ENCODE measurements around the gene FABP3. TPM values are rescaled to one million over a fixed set of nuclear protein-coding genes. Genes with fewer than 3 reads are reported as not detected.

Gene FABP3
- total RNA-seq, 4 donors from 2014 or later: 886 to 2,424 (median 1,240) TPM

DNA sequence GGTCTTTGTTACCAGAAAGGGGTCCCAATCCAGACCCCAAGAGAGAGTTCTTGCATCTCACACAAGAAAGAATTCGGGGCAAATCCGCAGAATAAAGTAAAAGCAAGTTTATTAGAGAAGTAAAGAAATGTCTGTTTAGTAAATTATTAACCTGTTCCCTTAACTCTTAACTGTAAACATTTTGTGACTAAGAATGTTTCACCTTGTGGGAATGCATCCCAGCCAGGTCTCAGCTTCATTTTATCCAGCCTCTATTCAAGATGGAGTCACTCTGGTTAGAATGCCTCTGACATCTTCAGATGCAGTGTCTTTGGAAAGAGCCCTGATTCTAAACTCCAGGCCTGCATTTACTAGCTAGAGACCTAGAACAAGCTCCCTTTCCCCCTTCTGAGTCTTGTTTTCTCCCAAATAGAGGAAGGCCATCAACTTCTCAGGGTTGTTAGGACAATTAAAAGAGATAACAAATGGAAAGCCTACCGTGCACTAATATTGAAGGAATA lies 4.5 kb upstream of the FABP3 start:
- ATAC-seq (no peak), DNase-seq (no peak)
- no peak overlapping the region for H3K4me3 ChIP-seq
- H3K27me3 ChIP-seq: no peaks in the 10 kb centered on the region
- H3K27ac ChIP-seq: peak overlapping the region; percentile 27 to 97 (median 92)
- no peaks in the 10 kb centered on the region for H3K9me3 ChIP-seq
- H3K36me3 ChIP-seq: no peaks in the 10 kb centered on the region
- in situ Hi-C loops (cut with MboI; ENCODE audit: low sequenced_read_pairs in 4 of 4) (no loop called here), intact Hi-C loops (cut with DNase I; ENCODE audit: low total_unique reads) (loop anchor here (10.0 kb wide), 1 partner anchor 1647 kb away; no protein-coding TSS in a partner anchor)
- H3K4me1 ChIP-seq: peaks cover 49 to 72% of the 10 kb centered on the region in 2 donors
- TF ChIP-seq, protein P1, sequence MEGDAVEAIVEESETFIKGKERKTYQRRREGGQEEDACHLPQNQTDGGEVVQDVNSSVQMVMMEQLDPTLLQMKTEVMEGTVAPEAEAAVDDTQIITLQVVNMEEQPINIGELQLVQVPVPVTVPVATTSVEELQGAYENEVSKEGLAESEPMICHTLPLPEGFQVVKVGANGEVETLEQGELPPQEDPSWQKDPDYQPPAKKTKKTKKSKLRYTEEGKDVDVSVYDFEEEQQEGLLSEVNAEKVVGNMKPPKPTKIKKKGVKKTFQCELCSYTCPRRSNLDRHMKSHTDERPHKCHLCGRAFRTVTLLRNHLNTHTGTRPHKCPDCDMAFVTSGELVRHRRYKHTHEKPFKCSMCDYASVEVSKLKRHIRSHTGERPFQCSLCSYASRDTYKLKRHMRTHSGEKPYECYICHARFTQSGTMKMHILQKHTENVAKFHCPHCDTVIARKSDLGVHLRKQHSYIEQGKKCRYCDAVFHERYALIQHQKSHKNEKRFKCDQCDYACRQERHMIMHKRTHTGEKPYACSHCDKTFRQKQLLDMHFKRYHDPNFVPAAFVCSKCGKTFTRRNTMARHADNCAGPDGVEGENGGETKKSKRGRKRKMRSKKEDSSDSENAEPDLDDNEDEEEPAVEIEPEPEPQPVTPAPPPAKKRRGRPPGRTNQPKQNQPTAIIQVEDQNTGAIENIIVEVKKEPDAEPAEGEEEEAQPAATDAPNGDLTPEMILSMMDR (IDR thresholded peaks at IDR 0.05 in 4 of 5, conservative IDR thresholded peaks at IDR 0.05 in 1 of 5): no peak
- TF ChIP-seq POLR2A (IDR thresholded peaks at IDR 0.05): no peak

GRCh38 chr1:31376375-31377134 lies 3.7 kb upstream of the FABP3 start:
- Histone ChIP-seq H3K9me3 (no peaks in the 10 kb centered on the region), H3K36me3 (no peaks in the 10 kb centered on the region), H3K27me3 (no peaks in the 10 kb centered on the region), H3K4me1 (peaks cover 49 to 64% of the 10 kb centered on the region in 2 donors), H3K27ac (peak overlapping the region in 3 of 4 donors; percentile 99 to 100 (median 99)), H3K4me3 (no peak overlapping the region)
- in situ Hi-C loops (cut with MboI; ENCODE audit: low sequenced_read_pairs in 4 of 4) (no loop called here), intact Hi-C loops (cut with DNase I; ENCODE audit: low total_unique reads) (loop anchor here (10.0 kb wide), 1 partner anchor 1648 kb away; no protein-coding TSS in a partner anchor)
- peak in 1 of 2 donors; percentile 10 for DNase-seq
- no peak for ATAC-seq
- no peak for TF ChIP-seq POLR2A (IDR thresholded peaks at IDR 0.05)

GRCh38 chr1:31374511-31375196 lies 1.8 kb upstream of the FABP3 start:
- Histone ChIP-seq H3K4me3 (no peak overlapping the region), H3K36me3 (no peaks in the 10 kb centered on the region), H3K27me3 (no peaks in the 10 kb centered on the region), H3K27ac (peak overlapping the region; percentile 99 to 100 (median 99)), H3K4me1 (peaks cover 42 to 63% of the 10 kb centered on the region in 2 donors), H3K9me3 (no peaks in the 10 kb centered on the region)
- intact Hi-C loops (cut with DNase I; ENCODE audit: low total_unique reads): loop anchor here (5.0 to 10.0 kb wide), 2 partner anchors 847 to 1650 kb away; no protein-coding TSS in a partner anchor
- ATAC-seq (peak; percentile 16 to 32), DNase-seq (peak; percentile 55 to 77)
- in situ Hi-C loops (cut with MboI; ENCODE audit: low sequenced_read_pairs in 4 of 4): no loop called here
- TF ChIP-seq, protein P1 (IDR thresholded peaks at IDR 0.05 in 4 of 5, conservative IDR thresholded peaks at IDR 0.05 in 1 of 5): no peak
- TF ChIP-seq POLR2A (IDR thresholded peaks at IDR 0.05): no peak

- in situ Hi-C loops (cut with MboI; ENCODE audit: low sequenced_read_pairs in 4 of 4) (no loop called here), intact Hi-C loops (cut with DNase I; ENCODE audit: low total_unique reads) (loop anchor here (1.0 to 10.0 kb wide), 5 partner anchors 7 to 1651 kb away; partner anchors contain the start of gene SERINC2)
- H3K9me3 ChIP-seq: no peaks in the 10 kb centered on the region
- H3K36me3 ChIP-seq: peaks cover 0 to 2% of the 10 kb centered on the region in 2 donors
- H3K27ac ChIP-seq: peak overlapping the region; percentile 99 to 100 (median 99)
- no peaks in the 10 kb centered on the region for H3K27me3 ChIP-seq
- DNase-seq: peak in 1 of 2 donors; percentile 11
- H3K4me3 ChIP-seq: peak overlapping the region; percentile 58 to 72 (median 70)
- ATAC-seq: no peak
- H3K4me1 ChIP-seq: peaks cover 43 to 63% of the 10 kb centered on the region in 2 donors
- TF ChIP-seq, protein P1 (IDR thresholded peaks at IDR 0.05 in 4 of 5, conservative IDR thresholded peaks at IDR 0.05 in 1 of 5): no peak
- TF ChIP-seq POLR2A (IDR thresholded peaks at IDR 0.05): no peak
Observed at GRCh38 chr1:31373897-31374486, 1.1 kb upstream of the FABP3 start.
